Measurements from ENCODE around the gene MTRF1. TPM values are rescaled to one million over a fixed set of nuclear protein-coding genes. Genes with fewer than 3 reads are reported as not detected.

The MTRF1 gene
- total RNA-seq, 2 experiments from 2014 or later: 22.6 to 23.4 TPM

DNA sequence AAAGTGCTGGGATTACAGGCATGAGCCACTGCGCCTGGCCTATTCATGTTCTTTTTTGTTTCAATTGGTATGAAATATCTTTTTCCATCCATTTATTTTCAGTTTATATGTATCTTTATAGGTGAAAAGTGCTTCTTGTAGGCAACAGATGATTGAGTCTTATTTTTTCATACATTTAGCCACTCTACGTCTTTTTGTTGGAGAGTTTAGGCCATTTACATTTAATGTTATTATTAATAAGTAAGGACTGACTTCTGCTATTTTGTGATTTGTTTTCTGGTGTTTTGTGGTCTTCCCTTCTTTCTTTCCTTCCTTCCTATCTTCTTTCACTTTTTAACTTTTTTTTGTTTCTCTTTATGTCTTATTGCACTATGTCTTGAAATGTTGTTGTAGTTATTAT, 52.3 kb downstream of the MTRF1 start:
- Mint-ChIP-seq H3K36me3 (ENCODE audit: low read depth) (peaks cover 12% of the 10 kb centered on the region), H3K27ac (no peak overlapping the region), H3K9me3 (peaks cover 19% of the 10 kb centered on the region), H3K4me3 (no peak overlapping the region), H3K4me1 (ENCODE audit: low read depth) (no peaks in the 10 kb centered on the region), H3K27me3 (no peaks in the 10 kb centered on the region)
- ATAC-seq: no peak
- TF ChIP-seq, protein P1, sequence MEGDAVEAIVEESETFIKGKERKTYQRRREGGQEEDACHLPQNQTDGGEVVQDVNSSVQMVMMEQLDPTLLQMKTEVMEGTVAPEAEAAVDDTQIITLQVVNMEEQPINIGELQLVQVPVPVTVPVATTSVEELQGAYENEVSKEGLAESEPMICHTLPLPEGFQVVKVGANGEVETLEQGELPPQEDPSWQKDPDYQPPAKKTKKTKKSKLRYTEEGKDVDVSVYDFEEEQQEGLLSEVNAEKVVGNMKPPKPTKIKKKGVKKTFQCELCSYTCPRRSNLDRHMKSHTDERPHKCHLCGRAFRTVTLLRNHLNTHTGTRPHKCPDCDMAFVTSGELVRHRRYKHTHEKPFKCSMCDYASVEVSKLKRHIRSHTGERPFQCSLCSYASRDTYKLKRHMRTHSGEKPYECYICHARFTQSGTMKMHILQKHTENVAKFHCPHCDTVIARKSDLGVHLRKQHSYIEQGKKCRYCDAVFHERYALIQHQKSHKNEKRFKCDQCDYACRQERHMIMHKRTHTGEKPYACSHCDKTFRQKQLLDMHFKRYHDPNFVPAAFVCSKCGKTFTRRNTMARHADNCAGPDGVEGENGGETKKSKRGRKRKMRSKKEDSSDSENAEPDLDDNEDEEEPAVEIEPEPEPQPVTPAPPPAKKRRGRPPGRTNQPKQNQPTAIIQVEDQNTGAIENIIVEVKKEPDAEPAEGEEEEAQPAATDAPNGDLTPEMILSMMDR (IDR thresholded peaks at IDR 0.05): no peak
- no peak for DNase-seq
- intact Hi-C loops (cut with micrococcal nuclease): no loop called here
- ChIA-PET CTCF (no interaction called here), POLR2A (no interaction called here)

DNA sequence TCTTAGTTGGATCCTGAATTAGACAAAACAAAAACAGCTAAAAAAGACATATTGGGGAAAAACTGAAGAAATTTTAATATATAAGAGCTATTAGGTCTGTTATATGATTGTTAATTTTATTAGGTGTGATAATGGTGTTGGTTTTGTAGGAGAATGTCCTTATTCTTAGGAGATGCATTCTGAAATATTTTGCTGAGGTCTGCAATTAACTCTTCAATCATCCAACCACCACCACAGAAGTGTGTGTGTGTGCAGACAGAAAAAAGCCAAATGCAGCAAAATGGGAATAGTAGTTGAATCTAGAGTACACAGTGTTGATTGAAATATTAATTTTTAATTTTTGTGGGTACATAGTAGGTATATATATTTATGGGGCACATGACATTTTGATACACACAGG, 56.9 kb downstream of the MTRF1 start:
- Mint-ChIP-seq H3K27me3 (no peaks in the 10 kb centered on the region), H3K36me3 (ENCODE audit: low read depth) (peaks cover 3% of the 10 kb centered on the region), H3K4me1 (ENCODE audit: low read depth) (no peaks in the 10 kb centered on the region), H3K9me3 (peaks cover 14% of the 10 kb centered on the region), H3K4me3 (no peak overlapping the region), H3K27ac (no peak overlapping the region)
- TF ChIP-seq, protein P1 (IDR thresholded peaks at IDR 0.05): no peak
- ChIA-PET CTCF (no interaction called here), POLR2A (no interaction called here)
- intact Hi-C loops (cut with micrococcal nuclease): no loop called here
- ATAC-seq (no peak), DNase-seq (no peak)

DNA sequence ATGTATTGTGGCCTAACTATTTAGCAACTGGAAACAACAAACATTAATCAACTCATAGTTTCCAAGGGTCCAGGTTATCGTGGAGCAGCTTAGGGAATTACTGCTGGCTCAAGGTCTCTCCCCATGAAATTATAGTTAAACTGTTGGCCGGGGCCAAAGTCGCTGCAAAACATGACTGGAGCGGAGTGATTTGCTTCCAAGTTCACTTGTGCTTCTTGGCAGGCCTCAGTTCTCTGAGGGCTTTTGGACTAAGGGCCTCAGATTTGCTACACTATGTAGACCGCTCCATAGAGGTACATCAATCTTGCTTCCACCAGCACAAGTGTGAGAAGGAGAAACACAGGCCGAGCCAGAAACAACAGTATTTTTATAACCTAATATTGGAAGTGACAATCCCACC, 59.6 kb downstream of the MTRF1 start:
- H3K9me3 Mint-ChIP-seq: peaks cover 6% of the 10 kb centered on the region
- H3K27me3 Mint-ChIP-seq: no peaks in the 10 kb centered on the region
- ChIA-PET POLR2A (interaction anchor here (0.6 kb wide), 1 partner anchor 33 kb away, joined by 3 read pairs; no protein-coding TSS in a partner anchor), CTCF (interaction anchor here (0.9 kb wide), 1 partner anchor 143 kb away, joined by 3 read pairs; the partner anchor contains the start of gene WBP4)
- H3K27ac Mint-ChIP-seq: no peak overlapping the region
- no peaks in the 10 kb centered on the region for H3K36me3 Mint-ChIP-seq (ENCODE audit: low read depth)
- peaks cover 9% of the 10 kb centered on the region for H3K4me1 Mint-ChIP-seq (ENCODE audit: low read depth)
- ATAC-seq (no peak), DNase-seq (no peak)
- TF ChIP-seq, protein P1 (IDR thresholded peaks at IDR 0.05): no peak
- intact Hi-C loops (cut with micrococcal nuclease): no loop called here
- H3K4me3 Mint-ChIP-seq: no peak overlapping the region

DNA sequence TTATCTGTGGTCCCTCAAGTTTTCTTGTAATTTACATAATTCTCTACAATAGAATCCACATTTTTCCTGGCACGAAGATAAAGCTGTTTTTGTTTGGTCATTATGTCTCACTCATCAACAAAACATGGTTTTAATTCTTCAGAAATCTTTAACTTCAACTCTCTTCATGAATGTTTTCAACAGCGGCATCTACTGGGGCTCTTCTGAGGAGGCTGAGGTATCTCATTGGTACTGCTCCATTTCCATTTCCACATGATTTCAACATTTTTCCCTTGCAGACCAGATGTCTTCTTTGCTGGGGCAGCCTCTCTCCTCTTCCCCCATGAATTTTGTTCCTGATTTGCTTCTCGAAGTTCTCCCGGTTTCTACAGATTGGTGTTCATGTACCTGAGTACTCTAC, 63.2 kb downstream of the MTRF1 start:
- TF ChIP-seq, protein P1 (IDR thresholded peaks at IDR 0.05): no peak
- Mint-ChIP-seq H3K4me1 (ENCODE audit: low read depth) (peaks cover 14% of the 10 kb centered on the region), H3K36me3 (ENCODE audit: low read depth) (no peaks in the 10 kb centered on the region), H3K27me3 (no peaks in the 10 kb centered on the region), H3K9me3 (no peaks in the 10 kb centered on the region), H3K4me3 (no peak overlapping the region), H3K27ac (no peak overlapping the region)
- ChIA-PET POLR2A (interaction anchor here (0.6 kb wide), 1 partner anchor 315 kb away, joined by 3 read pairs; no protein-coding TSS in a partner anchor), CTCF (no interaction called here)
- intact Hi-C loops (cut with micrococcal nuclease): no loop called here
- no peak for DNase-seq
- ATAC-seq: no peak

DNA sequence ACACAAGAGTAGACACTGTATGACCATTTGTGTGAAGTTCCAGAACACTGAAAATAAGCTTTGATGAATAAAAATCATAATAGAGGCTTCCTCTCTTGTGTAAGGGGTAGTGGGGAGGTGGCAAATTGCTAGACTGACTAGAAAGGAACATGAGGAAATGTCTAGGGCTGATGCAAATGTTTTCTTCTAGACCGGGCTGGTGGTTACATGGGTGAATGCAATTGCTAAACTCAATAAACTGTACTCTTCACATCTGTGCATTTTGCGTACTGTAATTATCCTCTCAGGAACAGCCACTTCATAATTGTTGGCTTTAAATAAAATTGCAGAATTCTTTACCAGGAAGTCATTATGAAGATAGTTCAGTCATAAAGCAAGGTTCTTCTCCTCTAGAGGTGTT, 63.9 kb downstream of the MTRF1 start:
- ATAC-seq (no peak), DNase-seq (no peak)
- no peak overlapping the region for H3K27ac Mint-ChIP-seq
- H3K4me3 Mint-ChIP-seq: no peak overlapping the region
- no peaks in the 10 kb centered on the region for H3K36me3 Mint-ChIP-seq (ENCODE audit: low read depth)
- intact Hi-C loops (cut with micrococcal nuclease): loop anchor here (10.0 kb wide), 1 partner anchor 145 kb away; no protein-coding TSS in a partner anchor
- TF ChIP-seq, protein P1 (IDR thresholded peaks at IDR 0.05): no peak
- H3K27me3 Mint-ChIP-seq: no peaks in the 10 kb centered on the region
- CTCF ChIA-PET: interaction anchor here (0.9 kb wide), 1 partner anchor 23 kb away, joined by 3 read pairs; no protein-coding TSS in a partner anchor
- H3K4me1 Mint-ChIP-seq (ENCODE audit: low read depth): peaks cover 16% of the 10 kb centered on the region
- POLR2A ChIA-PET: interaction anchor here (2.3 kb wide), 1 partner anchor 139 kb away, joined by 5 read pairs; no protein-coding TSS in a partner anchor
- H3K9me3 Mint-ChIP-seq: no peaks in the 10 kb centered on the region

Measured in activated CD8-positive, alpha-beta T cell treated with anti-CD3 and anti-CD28 coated beads for 36 hours (primary cell).